H1 (cell line): ENCODE data around the gene PSMC3IP.

Experiments used
- CBX5 ChIP-seq: fragments of 300-800, 300-1000 bp; sonication (generic); IDR thresholded peaks from 2 replicates; pipeline ENCODE4 v1.7.1; 2016; ENCODE audit warnings: antibody characterized with exemption, low read length, low read depth
- EP300 ChIP-seq, 2 experiments: IDR thresholded peaks; 1 replicate in 1 of 2; 2 replicates in 1 of 2; pipeline ENCODE4 v1.6.1; 2011 to 2012; ENCODE audit warnings: low read depth in 2 of 2, low read length in 2 of 2, mild to moderate bottlenecking in 2 of 2, borderline replicate concordance in 1 of 2, inconsistent platforms in 1 of 2, moderate library complexity in 1 of 2
- EZH2 ChIP-seq: fragments of 200-600 bp; sonication (generic); IDR thresholded peaks from 2 replicates; pipeline ENCODE4 v1.7.1; 2012; ENCODE audit warnings: low read depth, mild to moderate bottlenecking, moderate library complexity, low read length, inconsistent platforms; ENCODE audit not compliant: severe bottlenecking
- POLR2A ChIP-seq, 2 experiments: IDR thresholded peaks; 1 replicate in 1 of 2; 2 replicates in 1 of 2; pipeline ENCODE4 v1.6.1; 2011; ENCODE audit warnings: low read depth in 2 of 2, low read length in 2 of 2, mild to moderate bottlenecking in 2 of 2; ENCODE audit errors: control extremely low read depth in 1 of 2
- POLR2AphosphoS5 ChIP-seq: IDR thresholded peaks from 2 replicates; pipeline ENCODE4 v1.6.1; 2011; ENCODE audit warnings: low read depth, low read length
- SUZ12 ChIP-seq: fragments of 200-600 bp; sonication (generic); IDR thresholded peaks from 2 replicates; pipeline ENCODE4 v1.6.1; 2012; ENCODE audit warnings: mild to moderate bottlenecking, inconsistent platforms, low read length, moderate library complexity, mixed read lengths
- TF ChIP-seq, protein P1 (sequence below), 3 experiments: IDR thresholded peaks; 1 replicate in 2 of 3; 2 replicates in 1 of 3; pipeline versions ENCODE4 v1.5.1 to v1.6.1; 2011; ENCODE audit warnings: low read length in 3 of 3, mild to moderate bottlenecking in 3 of 3, inconsistent platforms in 2 of 3, low read depth in 1 of 3, moderate library complexity in 1 of 3; ENCODE audit not compliant: insufficient read depth in 1 of 3; ENCODE audit errors: control extremely low read depth in 1 of 3

- TF ChIP-seq POLR2A (IDR thresholded peaks at IDR 0.05; ENCODE audit: control extremely low read depth in 1 of 2, low read depth in 2 of 2, low read length in 2 of 2): no peak
- no peak for TF ChIP-seq CBX5
- no peak for TF ChIP-seq SUZ12
- TF ChIP-seq, protein P1, sequence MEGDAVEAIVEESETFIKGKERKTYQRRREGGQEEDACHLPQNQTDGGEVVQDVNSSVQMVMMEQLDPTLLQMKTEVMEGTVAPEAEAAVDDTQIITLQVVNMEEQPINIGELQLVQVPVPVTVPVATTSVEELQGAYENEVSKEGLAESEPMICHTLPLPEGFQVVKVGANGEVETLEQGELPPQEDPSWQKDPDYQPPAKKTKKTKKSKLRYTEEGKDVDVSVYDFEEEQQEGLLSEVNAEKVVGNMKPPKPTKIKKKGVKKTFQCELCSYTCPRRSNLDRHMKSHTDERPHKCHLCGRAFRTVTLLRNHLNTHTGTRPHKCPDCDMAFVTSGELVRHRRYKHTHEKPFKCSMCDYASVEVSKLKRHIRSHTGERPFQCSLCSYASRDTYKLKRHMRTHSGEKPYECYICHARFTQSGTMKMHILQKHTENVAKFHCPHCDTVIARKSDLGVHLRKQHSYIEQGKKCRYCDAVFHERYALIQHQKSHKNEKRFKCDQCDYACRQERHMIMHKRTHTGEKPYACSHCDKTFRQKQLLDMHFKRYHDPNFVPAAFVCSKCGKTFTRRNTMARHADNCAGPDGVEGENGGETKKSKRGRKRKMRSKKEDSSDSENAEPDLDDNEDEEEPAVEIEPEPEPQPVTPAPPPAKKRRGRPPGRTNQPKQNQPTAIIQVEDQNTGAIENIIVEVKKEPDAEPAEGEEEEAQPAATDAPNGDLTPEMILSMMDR (IDR thresholded peaks at IDR 0.05; ENCODE audit: control extremely low read depth in 1 of 3, insufficient read depth in 1 of 3, low read depth in 1 of 3, low read length in 3 of 3): no peak
- TF ChIP-seq POLR2AphosphoS5: no peak
- TF ChIP-seq EZH2: no peak
- no peak for TF ChIP-seq EP300 (IDR thresholded peaks at IDR 0.05; ENCODE audit: borderline replicate concordance in 1 of 2, low read depth in 2 of 2, low read length in 2 of 2)
Observed at GRCh38 chr17:42543190-42544079, 34.1 kb downstream of the PSMC3IP start.
